Measurements from ENCODE around the gene THAP8. TPM values are rescaled to one million over a fixed set of nuclear protein-coding genes. Genes with fewer than 3 reads are reported as not detected.
A peak's percentile ranks its signal among the peaks of the same experiment; 100 is the strongest.

Gene THAP8
- total and polyA plus RNA-seq, 2 of the 13 experiments (the other 11 are each of a cell fraction or from before 2014, with no cell fraction given), result 1.7 to 3.7 TPM

DNA sequence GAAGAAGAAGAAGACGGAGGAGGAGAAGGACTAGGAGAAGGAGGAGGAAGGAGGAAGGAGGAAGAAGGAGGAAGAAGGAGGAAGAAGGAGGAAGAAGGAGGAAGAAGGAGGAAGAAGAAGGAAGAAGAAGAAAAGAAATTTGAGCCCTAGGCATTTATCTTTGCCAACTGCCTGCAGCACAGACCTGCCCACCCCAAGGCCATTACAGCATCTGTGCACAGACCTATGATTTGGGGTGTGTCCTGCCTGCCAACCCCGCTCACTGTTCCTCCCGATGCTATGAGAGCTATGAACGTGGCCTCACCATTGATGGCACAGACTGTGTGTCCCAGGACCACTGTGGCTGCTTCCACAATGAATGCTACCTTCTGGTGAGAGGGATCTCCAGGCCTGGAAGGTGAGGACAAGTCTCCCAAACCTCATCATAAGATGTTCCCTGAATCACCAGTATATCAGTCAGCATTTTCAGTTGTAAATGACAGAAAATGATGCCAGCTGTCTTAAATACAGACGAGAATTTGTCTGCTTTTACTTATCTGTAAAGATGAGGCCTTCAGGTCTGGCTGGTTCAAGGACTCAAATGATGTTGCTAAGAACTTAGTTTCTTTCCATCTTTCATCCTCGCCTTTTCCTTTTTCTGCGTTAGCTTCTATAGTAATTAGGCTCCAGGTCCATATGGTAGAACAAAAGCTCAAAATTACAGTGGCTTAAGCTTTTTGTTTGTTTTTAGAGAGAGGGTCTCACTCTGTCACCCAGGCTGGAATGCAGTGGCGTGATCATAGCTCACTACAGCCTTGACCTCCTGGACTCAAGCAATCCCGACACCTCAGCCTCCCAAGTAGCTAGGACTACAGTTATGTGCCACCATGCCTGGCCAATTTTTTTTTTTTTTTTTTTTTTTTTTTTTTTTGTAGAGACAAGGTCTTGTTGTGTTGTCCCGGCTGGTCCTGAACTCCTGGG is 63.0 kb downstream of the THAP8 start (continued):
- 0 out of 2 replicates have a peak, but pooled peaks have one; percentile 28 for TF ChIP-seq THAP11 (CRISPR knock-in tag; IDR thresholded peaks at IDR 0.05)
- TF ChIP-seq, protein P1, sequence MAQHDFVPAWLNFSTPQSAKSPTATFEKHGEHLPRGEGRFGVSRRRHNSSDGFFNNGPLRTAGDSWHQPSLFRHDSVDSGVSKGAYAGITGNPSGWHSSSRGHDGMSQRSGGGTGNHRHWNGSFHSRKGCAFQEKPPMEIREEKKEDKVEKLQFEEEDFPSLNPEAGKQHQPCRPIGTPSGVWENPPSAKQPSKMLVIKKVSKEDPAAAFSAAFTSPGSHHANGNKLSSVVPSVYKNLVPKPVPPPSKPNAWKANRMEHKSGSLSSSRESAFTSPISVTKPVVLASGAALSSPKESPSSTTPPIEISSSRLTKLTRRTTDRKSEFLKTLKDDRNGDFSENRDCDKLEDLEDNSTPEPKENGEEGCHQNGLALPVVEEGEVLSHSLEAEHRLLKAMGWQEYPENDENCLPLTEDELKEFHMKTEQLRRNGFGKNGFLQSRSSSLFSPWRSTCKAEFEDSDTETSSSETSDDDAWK (CRISPR knock-in tag; IDR thresholded peaks at IDR 0.05), result no peak
- no peak for TF ChIP-seq HNRNPL (IDR thresholded peaks at IDR 0.05; ENCODE audit: low read depth, low read length)
- no peak for TF ChIP-seq ISL2 (CRISPR knock-in tag; IDR thresholded peaks at IDR 0.05)
- no peak for TF ChIP-seq THAP8 (CRISPR knock-in tag; IDR thresholded peaks at IDR 0.05; ENCODE audit: borderline replicate concordance)
- TF ChIP-seq, protein P2, sequence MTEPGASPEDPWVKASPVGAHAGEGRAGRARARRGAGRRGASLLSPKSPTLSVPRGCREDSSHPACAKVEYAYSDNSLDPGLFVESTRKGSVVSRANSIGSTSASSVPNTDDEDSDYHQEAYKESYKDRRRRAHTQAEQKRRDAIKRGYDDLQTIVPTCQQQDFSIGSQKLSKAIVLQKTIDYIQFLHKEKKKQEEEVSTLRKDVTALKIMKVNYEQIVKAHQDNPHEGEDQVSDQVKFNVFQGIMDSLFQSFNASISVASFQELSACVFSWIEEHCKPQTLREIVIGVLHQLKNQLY (CRISPR knock-in tag; IDR thresholded peaks at IDR 0.05), result no peak
- no peak for TF ChIP-seq ONECUT2 (CRISPR knock-in tag; IDR thresholded peaks at IDR 0.05)
- no peak for TF ChIP-seq NCOA1 (CRISPR knock-in tag; IDR thresholded peaks at IDR 0.05)
- no peak for TF ChIP-seq KDM2A (CRISPR knock-in tag; IDR thresholded peaks at IDR 0.05; ENCODE audit: borderline replicate concordance, low read depth)
- TF ChIP-seq ZNF766 (CRISPR knock-in tag; IDR thresholded peaks at IDR 0.05; ENCODE audit: borderline replicate concordance), result no peak
- TF ChIP-seq, protein P3, sequence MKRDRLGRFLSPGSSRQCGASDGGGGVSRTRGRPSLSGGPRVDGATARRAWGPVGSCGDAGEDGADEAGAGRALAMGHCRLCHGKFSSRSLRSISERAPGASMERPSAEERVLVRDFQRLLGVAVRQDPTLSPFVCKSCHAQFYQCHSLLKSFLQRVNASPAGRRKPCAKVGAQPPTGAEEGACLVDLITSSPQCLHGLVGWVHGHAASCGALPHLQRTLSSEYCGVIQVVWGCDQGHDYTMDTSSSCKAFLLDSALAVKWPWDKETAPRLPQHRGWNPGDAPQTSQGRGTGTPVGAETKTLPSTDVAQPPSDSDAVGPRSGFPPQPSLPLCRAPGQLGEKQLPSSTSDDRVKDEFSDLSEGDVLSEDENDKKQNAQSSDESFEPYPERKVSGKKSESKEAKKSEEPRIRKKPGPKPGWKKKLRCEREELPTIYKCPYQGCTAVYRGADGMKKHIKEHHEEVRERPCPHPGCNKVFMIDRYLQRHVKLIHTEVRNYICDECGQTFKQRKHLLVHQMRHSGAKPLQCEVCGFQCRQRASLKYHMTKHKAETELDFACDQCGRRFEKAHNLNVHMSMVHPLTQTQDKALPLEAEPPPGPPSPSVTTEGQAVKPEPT (CRISPR knock-in tag; IDR thresholded peaks at IDR 0.05; ENCODE audit: low read depth), result no peak
- TF ChIP-seq TMF1 (CRISPR knock-in tag; IDR thresholded peaks at IDR 0.05; ENCODE audit: low read depth), result no peak
- TF ChIP-seq MXD4 (CRISPR knock-in tag; IDR thresholded peaks at IDR 0.05), result no peak
- no peak for TF ChIP-seq NR1H2 (CRISPR knock-in tag; IDR thresholded peaks at IDR 0.05; ENCODE audit: borderline replicate concordance, low read depth)
- no peak for TF ChIP-seq SOX13 (IDR thresholded peaks at IDR 0.05)
- TF ChIP-seq SOX13 (CRISPR knock-in tag; conservative IDR thresholded peaks at IDR 0.05 in 1 of 2, IDR thresholded peaks at IDR 0.05 in 1 of 2), result peak in 1 of 2 experiments; percentile 56; a peak in 2 of 4 replicates
- peak; percentile 76 for TF ChIP-seq TEAD3 (CRISPR knock-in tag; optimal IDR thresholded peaks at IDR 0.05; ENCODE audit: borderline replicate concordance)
- no peak for TF ChIP-seq FIP1L1 (IDR thresholded peaks at IDR 0.05; ENCODE audit: borderline replicate concordance, insufficient read depth, low read depth, low read length)
- TF ChIP-seq, protein P4, sequence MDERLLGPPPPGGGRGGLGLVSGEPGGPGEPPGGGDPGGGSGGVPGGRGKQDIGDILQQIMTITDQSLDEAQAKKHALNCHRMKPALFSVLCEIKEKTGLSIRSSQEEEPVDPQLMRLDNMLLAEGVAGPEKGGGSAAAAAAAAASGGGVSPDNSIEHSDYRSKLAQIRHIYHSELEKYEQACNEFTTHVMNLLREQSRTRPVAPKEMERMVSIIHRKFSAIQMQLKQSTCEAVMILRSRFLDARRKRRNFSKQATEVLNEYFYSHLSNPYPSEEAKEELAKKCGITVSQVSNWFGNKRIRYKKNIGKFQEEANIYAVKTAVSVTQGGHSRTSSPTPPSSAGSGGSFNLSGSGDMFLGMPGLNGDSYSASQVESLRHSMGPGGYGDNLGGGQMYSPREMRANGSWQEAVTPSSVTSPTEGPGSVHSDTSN (CRISPR knock-in tag; IDR thresholded peaks at IDR 0.05), result no peak
